Neural cell (in vitro differentiated cells): ENCODE results near the gene ABRAXAS1.

Experiments used
- EP300 ChIP-seq: fragments of 450-650 bp; conservative IDR thresholded peaks from 2 replicates; pipeline ENCODE4 v1.6.1; 2014; ENCODE audit warnings: antibody characterized with exemption, mild to moderate bottlenecking, moderate library complexity; ENCODE audit not compliant: poor library complexity, severe bottlenecking
- EZH2 ChIP-seq: fragments of 200-600, 300-800 bp; shearing (Covaris generic), sonication (generic); IDR thresholded peaks from 2 replicates; pipeline ENCODE4 v1.6.1; 2014; ENCODE audit warnings: antibody characterized with exemption, low read length, borderline replicate concordance, mild to moderate bottlenecking; ENCODE audit not compliant: insufficient read depth, poor library complexity, severe bottlenecking
- MXI1 ChIP-seq: fragments of 450-650 bp; conservative IDR thresholded peaks from 2 replicates; pipeline ENCODE4 v1.6.1; 2014; ENCODE audit warnings: antibody characterized with exemption, mild to moderate bottlenecking; ENCODE audit not compliant: poor library complexity, severe bottlenecking
- POLR2AphosphoS5 ChIP-seq: IDR thresholded peaks from 2 replicates; pipeline ENCODE4 v1.6.1; 2012
- RAD21 ChIP-seq: fragments of 450-650 bp; conservative IDR thresholded peaks from 2 replicates; pipeline ENCODE4 v1.6.1; 2014; ENCODE audit warnings: antibody characterized with exemption, mild to moderate bottlenecking, moderate library complexity
- REST ChIP-seq: IDR thresholded peaks from 2 replicates; pipeline ENCODE4 v1.6.1; 2012; ENCODE audit warnings: borderline replicate concordance
- SMC3 ChIP-seq: fragments of 450-650 bp; conservative IDR thresholded peaks from 2 replicates; pipeline ENCODE4 v1.6.1; 2014; ENCODE audit warnings: antibody characterized with exemption, mild to moderate bottlenecking, moderate library complexity; ENCODE audit not compliant: poor library complexity
- TAF1 ChIP-seq: IDR thresholded peaks from 2 replicates; pipeline ENCODE4 v1.6.1; 2012; ENCODE audit warnings: low read depth
- TF ChIP-seq, protein P1 (sequence below): fragments of 450-650 bp; IDR thresholded peaks from 2 replicates; pipeline ENCODE4 v1.5.1; 2014; ENCODE audit warnings: antibody characterized with exemption, mild to moderate bottlenecking, moderate library complexity; ENCODE audit not compliant: poor library complexity, severe bottlenecking

DNA sequence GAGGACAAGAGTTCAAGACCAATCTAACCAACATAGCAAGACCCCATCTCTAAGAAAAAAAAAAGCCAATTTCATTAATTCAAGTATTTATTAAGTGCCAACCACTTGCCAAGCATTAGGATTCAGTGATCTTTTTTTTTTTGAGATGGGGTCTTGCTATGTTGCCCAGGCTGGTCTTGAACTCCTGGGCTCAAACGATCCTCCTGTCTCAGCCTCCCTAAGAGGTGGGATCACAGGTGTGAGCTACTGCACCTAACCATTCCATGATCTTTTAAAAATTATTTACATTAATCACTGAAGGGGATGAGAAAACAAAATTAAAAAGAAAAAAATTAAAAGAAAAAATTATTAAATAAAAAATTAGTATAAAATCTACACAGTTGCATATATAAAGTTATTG is 53.7 kb downstream of the ABRAXAS1 start:
- TF ChIP-seq, protein P1, sequence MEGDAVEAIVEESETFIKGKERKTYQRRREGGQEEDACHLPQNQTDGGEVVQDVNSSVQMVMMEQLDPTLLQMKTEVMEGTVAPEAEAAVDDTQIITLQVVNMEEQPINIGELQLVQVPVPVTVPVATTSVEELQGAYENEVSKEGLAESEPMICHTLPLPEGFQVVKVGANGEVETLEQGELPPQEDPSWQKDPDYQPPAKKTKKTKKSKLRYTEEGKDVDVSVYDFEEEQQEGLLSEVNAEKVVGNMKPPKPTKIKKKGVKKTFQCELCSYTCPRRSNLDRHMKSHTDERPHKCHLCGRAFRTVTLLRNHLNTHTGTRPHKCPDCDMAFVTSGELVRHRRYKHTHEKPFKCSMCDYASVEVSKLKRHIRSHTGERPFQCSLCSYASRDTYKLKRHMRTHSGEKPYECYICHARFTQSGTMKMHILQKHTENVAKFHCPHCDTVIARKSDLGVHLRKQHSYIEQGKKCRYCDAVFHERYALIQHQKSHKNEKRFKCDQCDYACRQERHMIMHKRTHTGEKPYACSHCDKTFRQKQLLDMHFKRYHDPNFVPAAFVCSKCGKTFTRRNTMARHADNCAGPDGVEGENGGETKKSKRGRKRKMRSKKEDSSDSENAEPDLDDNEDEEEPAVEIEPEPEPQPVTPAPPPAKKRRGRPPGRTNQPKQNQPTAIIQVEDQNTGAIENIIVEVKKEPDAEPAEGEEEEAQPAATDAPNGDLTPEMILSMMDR, result no peak
- TF ChIP-seq RAD21 (no peak), EP300 (no peak), POLR2AphosphoS5 (no peak), REST (no peak), EZH2 (no peak), SMC3 (no peak), TAF1 (no peak), MXI1 (no peak)
